GM21367 (cell line): ENCODE results near the gene IGLL1.
"Not testable (repeated sequence)": the region's sequence is repeated elsewhere in the genome, so short reads cannot be mapped to it uniquely, and the experiment has no call there.

Experiments
- ATAC-seq: cut with Tn5 transposase; IDR thresholded peaks from one replicate; pipeline ENCODE4 v1.9.1; 2021; ENCODE audit not compliant: unreplicated experiment

The IGLL1 gene

DNA sequence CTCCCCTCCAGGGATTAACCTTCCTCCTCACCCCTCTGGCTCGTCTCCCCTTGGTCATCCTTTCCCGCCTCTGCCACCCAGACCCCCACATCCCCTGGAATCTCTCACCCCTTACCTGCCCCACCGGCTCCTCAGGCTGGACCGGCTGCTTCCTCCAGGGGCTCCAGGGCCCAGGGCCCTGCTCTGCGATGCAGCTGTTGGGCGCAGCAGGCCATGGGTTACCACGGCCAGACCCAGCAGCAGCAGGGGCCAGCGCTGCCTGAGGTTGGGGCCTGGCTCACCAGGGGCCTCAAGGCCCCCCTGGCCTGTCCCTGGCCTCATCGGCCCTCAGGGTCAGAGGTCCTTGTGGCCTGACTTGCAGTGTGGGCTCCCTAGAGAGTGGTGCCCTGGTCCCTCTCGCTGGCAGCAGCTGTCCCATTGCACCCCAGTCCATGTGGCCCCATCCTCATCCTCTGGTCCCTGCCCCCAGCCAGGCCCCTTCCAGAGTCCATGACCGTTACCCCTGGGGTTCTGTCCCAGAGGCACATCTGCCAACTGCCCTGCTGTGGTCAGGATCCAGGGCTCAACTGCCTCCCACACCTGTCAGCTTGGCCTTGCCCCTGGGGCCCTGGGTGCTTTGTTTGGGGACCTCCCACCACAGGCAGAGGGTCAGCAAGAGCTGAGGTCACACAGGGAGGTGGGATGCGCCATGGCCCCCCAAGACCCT is at the start of gene IGLL1:
Gene IGLL1 (minus strand): TSS at position 421 of the 706 bp plus-strand sequence. CDS start 100 bp downstream, at position 321.
- no peak for ATAC-seq

DNA sequence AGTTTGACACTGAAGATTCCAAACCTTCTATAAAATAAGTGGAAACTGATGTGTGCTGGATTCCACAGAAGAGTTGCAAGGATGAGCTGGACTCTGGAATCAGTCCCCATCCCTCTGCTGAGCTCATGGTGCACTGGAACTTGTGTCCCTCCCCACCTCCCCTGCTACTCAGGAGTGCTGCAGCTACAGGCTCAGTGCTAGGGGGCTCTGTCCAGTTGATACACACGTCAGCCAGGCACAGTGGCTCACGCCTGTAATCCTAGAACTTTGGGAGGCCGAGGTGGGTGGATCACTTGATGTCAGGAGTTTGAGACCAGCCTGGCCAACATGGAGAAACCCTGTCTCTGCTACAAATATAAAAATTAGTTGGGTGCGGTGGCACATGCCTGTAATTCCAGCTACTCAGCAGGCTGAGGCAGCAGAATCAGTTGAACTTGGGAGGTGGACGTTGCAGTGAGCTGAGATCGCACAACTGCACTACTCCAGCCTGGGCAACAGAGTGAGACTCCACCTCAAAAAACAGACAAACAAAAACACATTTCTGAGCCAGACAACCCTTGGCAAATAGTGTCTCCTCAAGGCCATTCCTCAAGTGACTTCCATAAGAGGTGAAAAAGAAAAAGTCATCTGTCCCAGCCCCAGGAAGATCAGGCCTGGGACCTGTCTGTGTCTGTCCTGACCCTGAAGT is 48.1 kb upstream of the IGLL1 start:
- ATAC-seq = not testable (repeated sequence)

DNA sequence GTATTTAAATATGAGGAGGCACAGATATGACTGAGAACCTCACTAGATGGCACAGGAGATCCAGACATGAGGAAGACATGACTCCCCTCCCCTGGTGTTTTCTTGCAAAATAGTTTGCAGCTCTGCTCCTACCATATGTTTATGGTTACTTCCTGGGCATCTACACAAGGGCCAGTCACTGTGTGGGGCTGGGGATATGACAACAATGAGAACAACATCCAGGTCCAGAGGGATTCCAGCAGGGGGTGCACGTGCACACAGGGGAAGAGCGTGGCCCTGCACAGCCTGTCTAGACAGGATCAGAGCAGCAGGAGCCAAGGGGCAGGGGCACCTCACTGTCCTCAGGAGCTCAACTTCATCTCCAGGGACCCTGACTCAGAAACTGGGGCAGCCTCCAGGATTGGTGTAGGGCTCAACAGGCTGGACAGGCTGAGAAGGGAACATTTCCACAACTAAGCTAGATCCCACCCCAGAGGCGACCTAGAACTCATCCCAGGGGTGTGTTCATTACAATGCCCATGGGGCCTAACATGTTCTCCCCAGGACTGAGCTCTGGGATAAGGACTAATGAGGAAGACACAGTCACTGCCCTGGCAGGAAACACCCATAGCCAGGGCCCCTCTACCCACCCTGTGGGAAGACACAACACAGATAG is 47.4 kb upstream of the IGLL1 start:
- not testable (repeated sequence) for ATAC-seq

DNA sequence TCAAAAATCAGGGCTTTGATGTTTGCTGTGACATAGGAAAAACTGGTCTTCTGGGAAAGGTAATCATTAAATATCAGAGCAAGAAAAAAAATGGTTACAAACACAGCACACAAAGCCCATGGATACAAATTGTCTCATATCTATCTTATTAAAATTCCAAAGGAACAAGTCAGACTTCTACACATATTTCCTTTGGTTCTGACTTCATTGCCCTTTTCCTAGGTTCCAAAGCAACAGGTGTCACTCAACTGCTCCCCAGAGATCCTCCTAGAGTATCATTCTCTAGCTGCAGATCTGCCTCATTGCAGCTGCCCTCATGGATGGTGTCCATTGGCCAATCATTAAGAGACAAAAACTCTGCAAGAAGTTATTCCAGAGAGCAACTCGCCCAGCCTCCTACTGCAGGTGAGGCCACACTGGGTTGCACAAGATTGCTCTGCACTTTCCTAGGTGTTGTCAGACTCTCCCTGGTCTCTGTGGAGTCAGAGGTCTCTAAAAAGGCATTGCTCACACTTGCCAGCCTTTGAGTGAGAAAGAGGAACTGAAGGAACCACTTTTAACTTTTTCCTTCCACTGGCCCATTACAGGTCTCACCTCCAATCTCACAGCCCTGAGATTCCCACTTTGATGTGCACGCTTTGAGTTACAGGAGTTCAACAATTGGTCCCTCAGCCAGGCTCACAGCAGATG is 46.3 kb upstream of the IGLL1 start:
- ATAC-seq = no peak

DNA sequence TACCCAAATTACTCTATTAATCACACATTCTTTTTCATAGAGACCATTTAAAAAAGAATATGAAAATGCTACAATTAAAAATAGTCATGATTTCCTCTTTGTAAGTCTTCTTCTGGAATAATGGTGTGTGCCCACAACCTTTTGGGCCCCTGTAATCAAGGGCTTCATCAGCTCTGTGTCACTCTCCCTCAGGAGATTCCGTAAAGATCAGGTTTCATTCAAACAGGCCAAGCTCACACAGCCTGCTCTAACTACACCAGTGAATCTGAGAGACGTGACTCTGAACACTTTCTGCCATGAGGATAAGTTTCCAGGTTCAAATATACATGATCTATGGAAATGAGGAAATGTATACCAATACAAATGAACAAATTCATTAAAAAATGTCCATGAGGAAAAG is 42.5 kb upstream of the IGLL1 start:
- no peak for ATAC-seq

DNA sequence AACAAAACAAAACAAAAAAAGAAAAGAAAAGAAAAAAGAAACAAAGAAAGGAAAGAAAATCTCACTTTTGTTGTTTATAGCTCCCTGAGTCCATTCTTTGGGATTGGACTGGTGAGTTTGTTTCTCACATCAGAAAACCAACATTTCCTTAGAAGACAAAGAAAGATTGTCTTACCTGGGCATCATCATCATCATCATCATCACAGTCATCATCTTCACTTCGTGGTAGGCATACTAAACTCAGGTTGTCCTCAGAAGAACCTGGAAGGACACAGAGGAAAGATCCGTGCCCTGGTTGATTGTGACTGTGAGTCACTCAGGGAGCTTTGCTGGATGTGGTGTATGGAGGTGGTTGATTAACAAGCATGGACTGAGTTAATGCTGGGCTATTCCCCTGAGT is 41.8 kb upstream of the IGLL1 start:
- not testable (repeated sequence) for ATAC-seq

DNA sequence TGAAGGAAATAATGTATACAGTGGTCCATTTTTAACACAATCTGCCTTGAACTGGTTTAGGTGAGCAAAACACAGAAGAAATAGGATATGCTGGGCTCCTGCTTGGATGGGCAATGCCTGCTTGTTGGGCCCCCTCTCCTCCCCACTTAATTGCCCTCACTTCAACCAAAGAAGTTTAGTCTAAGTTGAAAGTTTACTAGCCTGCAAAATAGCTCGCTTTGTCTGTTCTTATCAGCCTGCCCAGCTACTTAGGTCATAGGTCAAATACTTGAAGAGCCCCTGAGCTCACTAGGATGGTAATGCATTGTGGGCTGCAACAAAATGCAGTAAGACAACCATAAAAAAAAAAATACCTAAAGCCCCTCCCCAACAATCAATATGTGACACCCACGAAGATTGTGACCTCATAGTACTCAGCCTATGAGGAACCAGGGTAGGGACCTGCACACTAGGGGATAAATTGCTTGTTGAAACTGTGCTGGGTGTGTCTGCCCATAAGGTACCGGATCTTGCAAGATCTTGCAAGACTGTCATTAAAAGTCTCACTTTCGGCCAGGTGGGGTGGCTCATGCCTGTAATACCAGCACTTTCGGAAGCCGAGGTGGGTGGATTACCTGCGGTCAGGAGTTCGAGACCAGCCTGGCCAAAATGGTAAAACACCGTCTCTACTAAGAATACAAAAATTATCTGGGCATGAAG is 41.1 kb upstream of the IGLL1 start:
- no peak for ATAC-seq

DNA sequence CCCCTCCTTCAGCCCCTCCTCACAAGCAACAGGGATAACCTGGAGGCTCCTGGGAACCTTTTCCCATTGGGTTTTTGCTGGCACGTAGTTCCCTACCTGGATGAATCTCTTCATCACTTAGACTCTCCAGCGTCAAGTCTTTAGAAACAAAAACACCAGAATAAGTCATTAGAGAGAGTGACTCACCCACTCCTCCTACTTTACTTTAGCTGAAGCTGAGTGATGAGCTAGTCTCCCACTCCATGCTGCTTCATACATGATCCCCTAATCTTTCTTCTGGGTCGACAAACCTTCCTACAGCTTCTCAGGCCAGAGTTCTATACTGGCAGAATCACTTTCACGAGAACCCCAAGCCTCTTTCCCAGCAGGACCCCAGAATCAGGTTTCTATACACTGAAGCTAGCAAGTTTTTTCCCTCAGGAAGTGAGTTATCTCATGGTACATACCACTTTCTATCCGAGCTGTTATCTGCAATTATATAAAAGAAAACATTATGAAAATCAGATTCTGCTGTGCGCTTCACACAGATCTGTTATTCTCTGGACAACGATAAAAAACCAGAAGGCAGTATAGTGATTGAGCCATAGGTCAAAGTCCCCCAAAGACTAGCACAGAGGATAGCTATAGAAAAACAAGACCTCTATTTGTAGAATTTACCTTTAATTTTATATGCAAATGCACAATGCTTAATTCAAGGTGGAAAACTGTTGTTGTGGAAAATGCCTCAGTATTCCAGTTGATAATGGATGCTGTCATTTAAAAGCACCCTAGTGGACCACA is 33.3 kb upstream of the IGLL1 start:
- no peak for ATAC-seq

DNA sequence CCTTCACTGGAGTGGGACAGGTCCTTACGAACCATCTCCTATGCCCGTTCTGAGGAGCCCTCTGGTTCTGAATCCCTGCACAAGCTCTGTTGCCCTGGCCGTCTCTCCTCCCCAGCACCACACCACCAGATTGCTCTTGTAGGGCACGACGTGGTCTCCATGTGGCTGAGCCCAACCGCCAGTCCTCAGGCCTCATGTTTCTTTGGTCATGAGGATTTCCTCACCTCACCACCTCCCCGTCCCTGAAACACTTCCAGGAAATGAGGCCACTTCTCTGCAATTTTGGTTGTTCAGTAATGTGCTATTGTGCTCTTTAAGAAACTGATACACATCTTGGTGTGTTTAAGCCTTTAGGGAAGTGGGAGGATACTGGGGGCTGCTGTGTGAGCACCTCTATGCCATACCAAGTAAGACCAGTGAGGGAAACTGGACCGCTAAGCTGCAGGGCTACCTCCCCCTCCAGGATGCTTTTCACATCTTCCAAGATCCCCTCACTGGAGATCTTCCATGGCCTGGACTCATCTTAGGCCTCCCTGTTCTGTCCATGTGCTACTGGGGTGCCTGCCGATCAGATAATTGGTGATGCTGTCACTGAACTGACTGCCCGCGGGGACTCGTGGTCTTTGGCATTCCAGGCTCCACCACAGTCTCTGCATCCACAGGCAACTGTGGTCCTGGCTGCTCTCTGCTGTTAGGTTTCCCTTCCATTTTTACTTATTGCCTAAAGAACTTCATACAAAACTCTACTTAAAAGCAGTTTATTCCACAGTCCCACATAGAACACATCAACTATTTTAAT is 30.1 kb upstream of the IGLL1 start:
- no peak for ATAC-seq

DNA sequence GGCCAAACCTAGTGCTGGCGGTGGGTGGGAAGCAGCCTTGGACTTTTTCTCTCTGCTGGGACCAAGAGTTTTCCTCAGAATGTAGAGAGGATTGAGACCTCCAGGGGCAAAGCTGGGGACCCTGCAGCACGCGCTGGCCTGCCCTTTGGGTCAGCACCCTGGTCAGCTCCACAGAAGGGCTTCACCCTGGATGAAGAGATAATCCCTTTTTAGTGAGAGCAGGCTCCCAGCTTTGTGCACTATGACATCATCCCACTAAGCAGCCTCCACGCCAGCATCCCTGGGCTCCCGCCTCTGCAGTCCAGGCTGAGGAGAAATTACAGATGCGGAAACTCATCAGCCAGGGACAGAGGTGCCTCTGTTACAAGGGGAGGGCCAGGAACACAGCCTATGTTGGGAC is 28.5 kb upstream of the IGLL1 start:
- ATAC-seq = no peak

DNA sequence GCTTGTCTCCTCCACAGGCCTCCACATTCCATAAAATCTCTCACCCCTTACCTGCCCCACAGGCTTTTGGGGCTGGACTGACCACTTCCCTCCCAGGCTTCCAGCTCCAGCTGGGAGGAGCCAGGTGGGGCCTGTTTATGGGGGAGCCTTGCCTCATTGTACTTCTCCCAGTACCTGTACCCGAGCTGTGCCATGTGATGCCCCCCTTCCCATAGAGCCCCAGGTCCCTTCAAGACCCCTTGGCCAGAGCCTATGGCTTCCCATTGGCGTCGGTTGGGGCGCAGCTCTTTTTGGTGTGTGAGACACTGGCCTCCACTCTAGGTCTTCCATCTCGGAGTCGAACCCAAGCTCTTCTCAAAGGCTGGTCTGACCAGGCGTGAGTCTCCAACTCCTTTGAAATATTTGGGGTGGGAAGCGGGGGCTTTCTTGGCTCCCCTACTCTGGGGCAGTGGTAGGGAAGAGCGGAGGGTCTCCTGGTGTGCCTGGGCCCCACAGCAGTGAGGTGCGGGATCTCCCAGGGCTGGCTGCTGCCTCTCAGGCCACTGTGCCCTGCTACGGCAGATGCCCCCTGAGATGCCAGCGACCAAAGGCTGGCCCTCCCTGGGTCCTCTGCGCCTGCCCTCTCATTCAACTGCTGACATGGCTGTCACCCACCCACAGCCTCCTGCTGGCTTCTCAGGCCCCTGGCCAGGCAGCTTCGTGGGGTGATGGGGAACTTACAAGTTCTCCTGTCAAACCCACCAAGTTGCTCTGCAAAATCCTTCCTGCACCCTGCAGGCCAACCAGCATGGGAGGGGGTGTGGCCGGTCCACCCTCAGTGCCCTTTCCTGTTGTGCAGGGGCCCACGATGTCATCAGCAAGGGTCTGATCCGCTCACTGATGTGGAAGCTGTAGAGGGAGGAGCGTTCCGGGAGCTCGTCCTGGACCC is 26.4 kb upstream of the IGLL1 start:
- ATAC-seq = no peak

DNA sequence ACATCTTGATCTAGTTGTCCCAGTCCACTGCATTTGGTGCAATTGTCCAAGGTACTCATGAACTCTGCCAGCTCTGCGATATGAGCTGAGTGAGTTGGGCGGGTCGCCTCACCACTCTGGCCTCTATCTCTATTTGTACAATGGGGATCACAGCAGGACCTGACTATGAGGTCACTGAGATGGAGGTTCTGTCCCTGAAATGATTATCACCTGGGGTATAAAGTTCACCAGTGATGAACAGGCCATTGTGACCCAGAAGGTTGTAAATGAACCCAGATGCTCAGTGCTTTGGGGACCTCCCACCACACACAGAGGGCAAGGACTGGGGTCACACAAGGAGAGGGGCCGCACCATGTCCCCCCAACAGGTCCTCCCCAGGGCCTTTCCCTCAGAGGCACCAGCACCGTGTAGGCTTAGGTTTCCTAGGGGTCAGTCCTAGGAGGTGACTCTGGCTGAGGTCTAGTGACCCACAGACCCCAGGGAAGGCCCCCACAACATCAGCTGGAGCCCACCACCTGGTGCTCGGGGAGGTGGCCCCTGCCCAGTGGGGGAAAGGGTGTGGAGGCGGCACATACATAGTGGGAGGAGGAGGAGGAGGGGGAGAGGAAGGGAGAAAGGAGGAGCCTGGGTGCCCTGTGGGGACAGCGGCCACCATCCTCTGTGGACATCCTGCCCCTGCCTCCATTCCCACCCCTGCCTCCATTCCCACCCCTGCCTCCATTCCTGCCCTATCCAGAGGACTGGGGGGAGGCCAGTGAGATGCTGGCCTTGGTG is 25.0 kb upstream of the IGLL1 start:
- no peak for ATAC-seq

DNA sequence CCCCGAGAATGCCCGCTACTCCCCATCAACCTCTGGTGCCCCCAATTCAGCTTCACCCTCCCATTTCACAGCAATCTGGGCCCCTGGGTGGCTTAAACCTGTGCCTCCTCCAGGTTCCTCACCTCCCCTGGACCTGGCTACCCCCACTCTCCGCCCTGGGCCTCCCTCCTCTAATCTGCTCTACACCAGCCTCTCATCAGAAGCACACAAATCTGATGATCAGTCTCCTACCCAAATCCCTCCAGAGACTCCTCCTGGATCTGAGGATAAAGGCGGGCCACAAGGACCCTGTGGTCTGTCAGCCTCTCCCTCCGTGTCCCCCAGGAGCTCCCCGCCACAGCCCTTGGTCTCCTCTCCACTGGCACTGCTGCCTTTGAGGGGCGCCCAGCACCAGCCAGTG is 23.2 kb upstream of the IGLL1 start:
- ATAC-seq = no peak

DNA sequence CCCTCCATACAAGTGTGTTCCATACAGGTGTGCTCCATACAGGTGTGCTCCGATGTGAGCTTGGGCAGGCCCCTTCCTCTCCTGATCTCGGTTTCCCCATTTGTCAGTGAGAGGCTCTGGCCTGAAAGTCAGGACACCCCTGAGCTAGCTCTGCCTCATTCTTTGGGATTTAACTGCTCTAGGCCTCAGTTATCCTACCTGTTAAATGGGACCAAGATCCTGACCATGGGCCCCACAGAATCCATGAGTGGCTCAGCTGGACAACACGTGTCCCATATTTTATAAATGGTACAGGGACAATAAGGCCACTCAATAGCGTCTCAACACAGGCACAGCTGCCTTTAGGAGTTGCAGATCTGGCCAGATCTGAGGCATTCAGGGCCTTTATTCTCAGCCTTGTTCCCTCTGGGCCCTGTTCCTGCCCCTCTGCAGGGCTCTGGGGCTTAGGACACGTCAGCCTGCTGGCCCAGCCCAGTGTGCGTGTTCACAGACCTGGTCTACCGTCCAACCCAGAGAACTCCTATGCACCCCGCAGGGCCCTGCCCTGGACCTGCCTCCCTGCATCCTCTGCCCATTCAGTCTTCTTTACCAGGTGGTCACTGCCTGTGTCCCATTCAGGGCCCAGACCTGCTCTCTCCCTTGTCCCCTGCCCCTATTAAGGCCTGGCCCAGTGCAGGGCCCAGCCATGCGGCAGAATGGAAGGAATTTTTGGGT is 18.9 kb upstream of the IGLL1 start:
- ATAC-seq = no peak

DNA sequence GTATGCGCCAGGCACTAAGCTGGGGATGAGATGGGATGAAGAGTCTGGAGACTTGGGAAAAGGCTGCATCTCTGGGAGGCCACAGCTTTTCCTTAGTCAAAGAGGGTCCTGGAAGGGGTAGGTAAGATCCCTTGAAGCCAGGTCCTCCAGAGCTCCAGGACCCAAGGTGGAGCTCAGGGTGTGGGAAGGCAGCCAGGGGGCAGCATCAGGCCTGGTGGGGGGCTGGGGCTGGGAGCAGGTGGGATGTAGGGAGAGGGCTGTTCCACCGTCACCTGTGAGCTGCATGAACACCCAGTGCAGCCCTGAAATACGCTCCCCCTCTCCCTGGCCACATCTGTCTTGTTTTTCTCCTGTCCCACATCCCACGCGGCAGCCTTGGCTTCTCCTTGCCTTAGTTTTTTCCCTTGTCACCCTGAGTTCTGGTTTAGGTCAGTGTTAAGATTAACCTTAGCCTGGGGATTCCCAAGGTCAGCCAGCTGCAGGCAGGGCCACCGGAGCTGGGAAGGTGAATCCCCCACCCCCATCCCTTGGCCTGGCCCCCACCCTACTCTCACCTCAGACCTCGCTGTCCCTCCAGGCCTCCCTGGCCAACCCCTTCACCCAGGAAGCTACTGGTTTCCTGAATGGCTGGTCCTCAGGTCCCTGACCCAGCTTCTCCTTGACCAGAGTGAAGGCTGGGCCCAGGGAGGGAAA is 17.6 kb upstream of the IGLL1 start:
- not testable (repeated sequence) for ATAC-seq

DNA sequence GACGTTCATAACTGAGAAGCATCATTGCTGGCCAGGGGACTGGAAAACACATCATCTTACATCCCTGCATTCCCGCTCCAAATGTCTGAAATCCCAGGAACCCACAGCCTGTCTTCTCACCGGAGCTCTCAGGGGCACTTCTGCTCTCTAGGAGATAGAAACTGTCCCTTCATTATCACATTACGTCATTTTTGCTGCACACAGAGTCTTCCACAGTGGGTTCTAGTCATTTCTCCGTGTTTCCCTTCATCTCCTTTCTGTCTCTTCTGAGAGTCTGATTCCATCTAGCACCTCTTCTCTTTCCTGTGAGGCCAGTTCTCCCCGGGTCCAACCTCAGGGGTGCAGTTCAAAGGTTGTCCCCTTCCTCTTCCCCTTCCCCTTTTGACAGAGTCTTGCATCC is 15.8 kb upstream of the IGLL1 start:
- not testable (repeated sequence) for ATAC-seq
